Neural progenitor cell (in vitro differentiated cells): ENCODE measurements around the gene EXOC4. TPM values are rescaled to one million over a fixed set of nuclear protein-coding genes. Genes with fewer than 3 reads are reported as not detected.

Experiments
- DNase-seq: peaks from one replicate; pipeline ENCODE4 v3.0.0-alpha.2; 2016; ENCODE audit warnings: low spot score
- H2AFZ ChIP-seq: fragments of 200-600 bp; sonication (generic); replicated peaks from 2 replicates; pipeline ENCODE4 v1.6.1; 2016; ENCODE audit warnings: antibody characterized with exemption
- H3F3A ChIP-seq: fragments of 200-600 bp; sonication (generic); 2 replicates; pipeline ENCODE4 v1.6.1; 2016; ENCODE audit warnings: antibody characterized with exemption, low read depth
- H3K27ac ChIP-seq: fragments of 200-600 bp; sonication (generic); 2 replicates; pipeline ENCODE4 v1.5.1; 2016; ENCODE audit warnings: mild to moderate bottlenecking
- H3K27me3 ChIP-seq: fragments of 200-600 bp; sonication (generic); 2 replicates; pipeline ENCODE4 v1.6.1; 2016; ENCODE audit warnings: mild to moderate bottlenecking, moderate library complexity
- H3K36me3 ChIP-seq: fragments of 200-600 bp; sonication (generic); 2 replicates; pipeline ENCODE4 v1.5.1; 2016
- H3K4me1 ChIP-seq: fragments of 200-600 bp; sonication (generic); 2 replicates; pipeline ENCODE4 v1.6.1; 2016; ENCODE audit warnings: mixed run types
- H3K4me2 ChIP-seq: fragments of 200-600 bp; sonication (generic); 2 replicates; pipeline ENCODE4 v1.6.1; 2016
- H3K4me3 ChIP-seq: fragments of 200-600 bp; sonication (generic); 2 replicates; pipeline ENCODE4 v1.5.1; 2016
- H3K79me2 ChIP-seq: fragments of 200-600 bp; sonication (generic); 2 replicates; pipeline ENCODE4 v1.6.1; 2016; ENCODE audit warnings: low read depth
- H3K9ac ChIP-seq: fragments of 200-600 bp; sonication (generic); 2 replicates; pipeline ENCODE4 v1.6.1; 2016
- H3K9me3 ChIP-seq: fragments of 200-600 bp; sonication (generic); 2 replicates; pipeline ENCODE4 v1.5.1; 2016; ENCODE audit warnings: low read depth
- H4K20me1 ChIP-seq: fragments of 200-600 bp; sonication (generic); 2 replicates; pipeline ENCODE4 v1.6.1; 2016; ENCODE audit warnings: low read depth
- H3K27ac Mint-ChIP-seq: 3 replicates; pipeline ENCODE4 v1.8.0; 2021; ENCODE audit warnings: mixed read lengths
- H3K27me3 Mint-ChIP-seq: 2 replicates; pipeline ENCODE4 v1.8.0; 2022; ENCODE audit warnings: low read depth, mild to moderate bottlenecking, inconsistent platforms, moderate library complexity, mixed read lengths; ENCODE audit not compliant: insufficient read depth
- H3K36me3 Mint-ChIP-seq: 3 replicates; pipeline ENCODE4 v1.8.0; 2021; ENCODE audit warnings: mixed read lengths
- H3K4me1 Mint-ChIP-seq: 3 replicates; pipeline ENCODE4 v1.8.0; 2021; ENCODE audit warnings: mixed read lengths
- H3K4me3 Mint-ChIP-seq: 3 replicates; pipeline ENCODE4 v1.8.0; 2021; ENCODE audit warnings: mild to moderate bottlenecking, moderate library complexity, mixed read lengths
- H3K9me3 Mint-ChIP-seq: 3 replicates; pipeline ENCODE4 v1.8.0; 2020; ENCODE audit warnings: mixed read lengths
- CTCF ChIP-seq: fragments of 200-600 bp; sonication (generic); IDR thresholded peaks from 2 replicates; pipeline ENCODE4 v1.5.1; 2017; ENCODE audit warnings: antibody characterized with exemption, mild to moderate bottlenecking
- EZH2 ChIP-seq: fragments of 200-600 bp; sonication (generic); IDR thresholded peaks from 2 replicates; pipeline ENCODE4 v1.6.1; 2017; ENCODE audit warnings: antibody characterized with exemption, mild to moderate bottlenecking, moderate library complexity
- EZH2phosphoT487 ChIP-seq: fragments of 200-600 bp; sonication (generic); IDR thresholded peaks from 2 replicates; pipeline ENCODE4 v1.6.1; 2017; ENCODE audit warnings: antibody characterized with exemption
- total RNA-seq: library from RNA; depleted of rRNA; stranded (reverse); fragments of >200 nt; gene quantifications from 2 replicates; pipeline ENCODE4 v1.2.3, GENCODE V29; 2015; ENCODE audit warnings: low replicate concordance

EXOC4 gene
- total RNA-seq, 1 donor from 2014 or later, result 129 TPM

GRCh38 chr7:133873187-133873586, 620.3 kb downstream of the EXOC4 start:
- no peak overlapping the region for H3K9ac ChIP-seq
- H3K4me2 ChIP-seq, result no peak overlapping the region
- H3K4me3 ChIP-seq, result no peak overlapping the region
- H3K27ac ChIP-seq, result no peak overlapping the region
- H3F3A ChIP-seq, result no peaks in the 10 kb centered on the region
- H3K9me3 ChIP-seq, result no peaks in the 10 kb centered on the region
- H3K27me3 Mint-ChIP-seq, result peaks cover 3% of the 10 kb centered on the region
- peaks cover 3% of the 10 kb centered on the region for H3K4me1 ChIP-seq
- H3K36me3 ChIP-seq, result no peaks in the 10 kb centered on the region
- H2AFZ ChIP-seq, result no peak overlapping the region
- peaks cover 6% of the 10 kb centered on the region for H3K4me1 Mint-ChIP-seq
- TF ChIP-seq EZH2phosphoT487 (no peak), CTCF (no peak), EZH2 (no peak)
- H3K79me2 ChIP-seq, result no peaks in the 10 kb centered on the region
- no peaks in the 10 kb centered on the region for H3K36me3 Mint-ChIP-seq
- no peak for DNase-seq
- H3K27me3 ChIP-seq, result no peaks in the 10 kb centered on the region
- peaks cover 7% of the 10 kb centered on the region for H3K9me3 Mint-ChIP-seq
- H4K20me1 ChIP-seq, result no peaks in the 10 kb centered on the region
- H3K4me3 Mint-ChIP-seq, result no peak overlapping the region
- no peak overlapping the region for H3K27ac Mint-ChIP-seq

GRCh38 chr7:133873631-133874030, 620.8 kb downstream of the EXOC4 start:
- peaks cover 4% of the 10 kb centered on the region for H3K4me1 ChIP-seq
- H3K27me3 Mint-ChIP-seq, result peaks cover 3% of the 10 kb centered on the region
- H3F3A ChIP-seq, result no peaks in the 10 kb centered on the region
- H3K36me3 ChIP-seq, result no peaks in the 10 kb centered on the region
- H3K9me3 ChIP-seq, result no peaks in the 10 kb centered on the region
- no peak overlapping the region for H3K27ac Mint-ChIP-seq
- no peaks in the 10 kb centered on the region for H3K79me2 ChIP-seq
- H3K9me3 Mint-ChIP-seq, result peaks cover 7% of the 10 kb centered on the region
- no peak overlapping the region for H3K9ac ChIP-seq
- no peaks in the 10 kb centered on the region for H3K27me3 ChIP-seq
- H3K27ac ChIP-seq, result no peak overlapping the region
- TF ChIP-seq CTCF, result no peak
- TF ChIP-seq EZH2, result no peak
- no peak for TF ChIP-seq EZH2phosphoT487
- no peaks in the 10 kb centered on the region for H3K36me3 Mint-ChIP-seq
- peaks cover 8% of the 10 kb centered on the region for H3K4me1 Mint-ChIP-seq
- H3K4me2 ChIP-seq, result no peak overlapping the region
- H3K4me3 ChIP-seq, result no peak overlapping the region
- DNase-seq, result no peak
- no peak overlapping the region for H3K4me3 Mint-ChIP-seq
- H4K20me1 ChIP-seq, result no peaks in the 10 kb centered on the region
- no peak overlapping the region for H2AFZ ChIP-seq

GRCh38 chr7:133883591-133883990, 630.7 kb downstream of the EXOC4 start:
- TF ChIP-seq CTCF, result no peak
- TF ChIP-seq EZH2phosphoT487, result no peak
- TF ChIP-seq EZH2, result no peak
- H3K9me3 ChIP-seq, result no peaks in the 10 kb centered on the region
- peaks cover 14% of the 10 kb centered on the region for H3K4me1 Mint-ChIP-seq
- H3K27me3 Mint-ChIP-seq, result no peaks in the 10 kb centered on the region
- H4K20me1 ChIP-seq, result peaks cover 3% of the 10 kb centered on the region
- H3F3A ChIP-seq, result no peaks in the 10 kb centered on the region
- no peaks in the 10 kb centered on the region for H3K79me2 ChIP-seq
- no peaks in the 10 kb centered on the region for H3K36me3 ChIP-seq
- H3K4me1 ChIP-seq, result peaks cover 16% of the 10 kb centered on the region
- H3K9ac ChIP-seq, result no peak overlapping the region
- no peak overlapping the region for H3K4me3 ChIP-seq
- no peak overlapping the region for H2AFZ ChIP-seq
- no peak for DNase-seq
- H3K36me3 Mint-ChIP-seq, result no peaks in the 10 kb centered on the region
- no peak overlapping the region for H3K4me2 ChIP-seq
- no peak overlapping the region for H3K27ac ChIP-seq
- H3K4me3 Mint-ChIP-seq, result no peak overlapping the region
- no peak overlapping the region for H3K27ac Mint-ChIP-seq
- no peaks in the 10 kb centered on the region for H3K9me3 Mint-ChIP-seq
- H3K27me3 ChIP-seq, result no peaks in the 10 kb centered on the region
